ENCODE data around the gene PCSK5.

GRCh38 chr9:75941577-75942311, 51.3 kb downstream of the PCSK5 start:
- TF ChIP-seq CTCF (IDR thresholded peaks at IDR 0.05; ENCODE audit: low read length) (no peak), EZH2phosphoT487 (IDR thresholded peaks at IDR 0.05; ENCODE audit: low read length) (no peak)
